GM12873 (cell line): ENCODE measurements around the gene AS3MT.

Source experiments
- CTCF ChIP-seq: IDR thresholded peaks from 2 replicates; pipeline ENCODE4 v1.5.1; 2012; ENCODE audit warnings: low read depth, mild to moderate bottlenecking, moderate library complexity, low read length, control low read depth; ENCODE audit not compliant: insufficient read depth; ENCODE audit errors: missing control alignments

The AS3MT gene

DNA sequence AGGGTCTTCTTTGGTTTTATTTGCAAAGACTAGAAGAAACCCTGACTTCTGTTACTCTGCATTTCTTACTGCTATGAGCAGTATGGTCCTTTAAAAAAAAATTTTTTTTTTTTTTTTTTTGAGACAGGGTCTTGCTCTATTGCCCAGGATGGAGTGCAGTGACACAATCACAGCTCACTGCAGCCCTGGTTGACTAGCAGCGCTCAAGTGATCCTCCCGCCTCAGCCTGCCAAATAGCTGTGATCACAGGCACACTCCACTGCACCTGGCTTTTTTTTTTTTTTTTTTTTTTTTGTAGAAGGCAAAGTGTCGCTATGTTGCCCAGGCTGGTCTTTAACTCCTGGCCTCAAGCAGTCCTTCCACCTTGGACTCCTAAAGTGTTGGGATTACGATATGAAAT is 66.2 kb downstream of the AS3MT start:
- TF ChIP-seq CTCF, result no peak

DNA sequence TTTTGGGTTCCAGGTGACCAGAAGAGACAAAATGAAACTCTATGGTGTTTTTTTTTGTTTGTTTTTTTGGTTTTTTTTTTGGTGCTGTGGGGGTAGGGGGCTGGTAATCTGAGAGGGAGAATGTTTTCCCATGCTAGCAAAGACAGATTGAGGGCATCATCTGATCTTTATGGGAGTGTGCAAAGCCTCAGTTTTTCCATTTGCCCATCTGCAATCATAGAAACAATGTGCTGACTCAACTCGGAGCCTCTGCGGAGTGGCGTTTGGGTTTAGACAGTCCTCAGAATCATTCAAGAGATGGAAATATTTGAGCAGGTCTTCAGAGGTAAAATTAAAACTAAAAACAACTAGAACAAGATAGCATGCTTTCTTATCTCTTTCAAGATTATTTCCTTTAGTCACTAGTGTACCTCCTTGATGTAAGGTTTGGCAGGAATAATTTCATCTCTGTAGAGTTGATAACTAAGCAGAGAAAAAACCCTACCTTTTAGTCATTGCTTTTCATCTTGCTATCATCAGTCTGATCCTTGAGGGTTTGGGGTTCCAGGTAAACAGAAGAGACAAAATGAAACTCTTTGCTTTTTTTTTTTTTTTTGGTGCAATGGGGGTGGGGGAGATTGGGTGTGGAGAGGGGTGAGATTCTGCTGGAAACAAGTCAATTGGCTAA is 66.8 kb downstream of the AS3MT start:
- no peak for TF ChIP-seq CTCF

- TF ChIP-seq CTCF, result no peak
Observed at GRCh38 chr10:102941401-102941800, 72.1 kb downstream of the AS3MT start.

- TF ChIP-seq CTCF, result no peak
Observed at GRCh38 chr10:102945449-102945848, 76.2 kb downstream of the AS3MT start.

DNA sequence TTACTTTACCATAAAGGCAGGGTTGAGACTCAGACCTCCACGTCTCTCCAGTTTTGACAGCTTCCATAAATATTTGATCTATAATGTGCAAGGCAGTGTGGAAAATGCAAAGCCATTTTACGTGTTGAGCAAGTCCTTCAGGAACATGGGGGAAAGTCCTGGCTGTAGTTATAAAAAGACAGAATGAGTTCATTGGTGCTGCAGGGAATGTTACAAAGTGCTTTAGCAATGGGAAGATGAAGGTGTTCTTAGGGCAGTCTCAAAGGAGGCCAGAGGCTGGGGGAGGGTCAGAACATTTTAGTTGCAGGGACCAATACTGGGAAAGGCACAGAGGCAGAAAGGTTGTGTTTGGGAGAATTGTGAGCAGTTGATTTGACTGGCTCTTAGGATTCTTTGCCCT is 76.7 kb downstream of the AS3MT start:
- no peak for TF ChIP-seq CTCF

DNA sequence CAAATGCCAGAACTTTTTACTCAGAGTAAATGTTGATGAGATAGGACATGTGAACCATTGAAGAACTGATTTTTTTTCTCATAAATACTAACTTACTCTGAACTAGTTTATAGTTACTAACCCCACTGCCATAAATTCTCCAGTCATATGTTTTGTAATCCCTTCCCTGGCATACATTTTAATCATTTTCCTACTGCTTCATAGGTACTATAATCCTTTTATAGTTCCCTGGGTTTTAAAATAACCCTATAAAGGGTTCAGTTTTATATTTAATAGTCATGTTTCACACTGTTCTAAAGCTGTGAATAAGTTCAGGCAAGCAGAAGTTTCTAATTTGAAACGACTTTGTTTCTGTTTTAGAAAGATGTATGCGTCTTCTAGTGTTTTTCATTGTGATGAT is 77.7 kb downstream of the AS3MT start:
- no peak for TF ChIP-seq CTCF

GRCh38 chr10:102948176-102948575 is 78.9 kb downstream of the AS3MT start:
- no peak for TF ChIP-seq CTCF
